HG02623 (cell line): ENCODE data around the gene UFC1.

Experiments used
- ATAC-seq: cut with Tn5 transposase; IDR thresholded peaks from one replicate; pipeline ENCODE4 v1.9.1; 2021; ENCODE audit warnings: moderate library complexity; ENCODE audit not compliant: unreplicated experiment

Gene UFC1

GRCh38 chr1:161168906-161169305, 15.1 kb downstream of the UFC1 start:
- no peak for ATAC-seq

- ATAC-seq = no peak
Observed at GRCh38 chr1:161171191-161171590, 17.4 kb downstream of the UFC1 start.

GRCh38 chr1:161171696-161172095, 17.9 kb downstream of the UFC1 start:
- ATAC-seq = no peak

GRCh38 chr1:161172349-161172748, 18.6 kb downstream of the UFC1 start:
- ATAC-seq = no peak

GRCh38 chr1:161172776-161173376, 19.1 kb downstream of the UFC1 start:
- ATAC-seq = no peak

DNA sequence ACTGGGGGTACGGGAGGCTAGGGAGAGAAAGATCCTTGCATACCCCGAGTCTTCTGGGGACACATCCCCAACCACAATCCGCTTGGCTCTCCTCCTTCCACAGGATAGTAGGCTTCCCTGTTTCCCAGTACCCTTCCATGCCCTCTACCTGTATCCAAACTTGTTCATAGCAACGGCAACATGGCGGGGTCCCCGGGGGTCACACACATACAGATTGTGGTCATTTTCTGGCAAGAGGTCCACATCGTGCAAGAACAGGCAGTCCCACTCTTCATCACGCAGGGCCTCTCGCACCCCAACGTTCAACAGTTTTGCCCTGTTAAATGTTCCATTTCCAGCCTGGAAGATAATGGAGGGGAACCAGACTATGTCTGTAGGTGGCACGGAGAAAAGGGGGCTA, 19.9 kb downstream of the UFC1 start:
- no peak for ATAC-seq

GRCh38 chr1:161174911-161175310, 21.1 kb downstream of the UFC1 start:
- ATAC-seq = no peak

GRCh38 chr1:161175771-161176453, 22.1 kb downstream of the UFC1 start:
- ATAC-seq = no peak

GRCh38 chr1:161176468-161177111, 22.8 kb downstream of the UFC1 start:
- ATAC-seq = no peak

- ATAC-seq = peak; percentile 71
Observed at GRCh38 chr1:161177112-161177935, 23.5 kb downstream of the UFC1 start, which contains the start of gene B4GALT3. Gene B4GALT3 (minus strand): TSS chr1:161177507. CDS start chr1:161176060, 1,447 bp downstream.

DNA sequence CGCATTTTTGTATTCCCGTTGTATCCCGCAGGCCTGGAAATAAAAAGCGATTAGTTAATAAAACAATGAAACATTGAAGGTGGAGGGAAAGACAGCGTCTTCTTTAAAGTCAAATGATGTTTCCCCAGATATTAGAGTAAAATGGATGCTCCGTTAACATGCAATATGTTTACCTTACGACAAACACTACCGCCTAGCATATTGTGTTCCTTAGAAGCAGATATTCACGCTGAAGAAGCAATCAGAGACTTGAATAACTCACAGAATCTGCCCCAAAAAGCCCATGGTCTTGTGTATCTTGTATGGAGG, 24.1 kb downstream of the UFC1 start:
- ATAC-seq = no peak

GRCh38 chr1:161179698-161180097, 25.9 kb downstream of the UFC1 start:
- no peak for ATAC-seq

DNA sequence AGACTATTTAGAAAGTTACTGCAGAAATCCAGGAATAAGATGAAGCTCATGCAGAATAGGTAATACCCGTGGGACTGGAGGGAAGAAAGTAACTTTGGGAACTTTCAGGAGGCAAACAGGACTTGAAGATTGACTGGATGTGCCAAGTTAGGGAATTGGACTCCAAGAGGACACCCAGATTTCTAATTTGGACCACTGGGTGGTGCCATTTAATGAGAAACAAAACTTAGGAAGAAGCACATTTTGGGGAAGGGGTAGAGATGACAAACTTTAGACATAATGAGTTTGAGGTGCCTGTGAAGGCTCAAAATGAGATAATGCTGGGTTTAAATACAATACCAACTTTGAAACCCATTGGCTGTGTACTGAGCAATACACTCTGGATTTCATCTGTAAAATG, 26.9 kb downstream of the UFC1 start:
- ATAC-seq = no peak

GRCh38 chr1:161182214-161182613, 28.4 kb downstream of the UFC1 start:
- peak; percentile 27 for ATAC-seq

DNA sequence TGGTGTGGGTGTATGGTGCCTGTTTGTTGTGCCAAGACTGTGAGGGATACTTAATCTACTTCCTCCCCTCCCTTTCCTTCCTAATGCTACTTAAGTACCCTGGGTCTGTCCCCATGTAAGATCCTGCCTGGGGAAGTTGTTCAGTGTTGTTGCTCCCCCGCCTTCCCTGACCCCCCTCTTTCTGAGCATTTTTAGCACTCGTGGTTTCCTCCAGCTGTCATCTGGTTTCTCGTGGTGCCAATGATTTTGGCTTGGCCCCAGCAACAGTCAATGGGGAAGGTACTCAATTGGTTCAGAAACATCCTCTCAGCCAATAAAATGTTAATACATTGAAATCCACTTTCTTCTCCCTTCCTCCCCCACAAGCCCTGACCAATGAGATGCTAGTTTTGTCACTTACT, 31.5 kb downstream of the UFC1 start:
- peak; percentile 44 for ATAC-seq

DNA sequence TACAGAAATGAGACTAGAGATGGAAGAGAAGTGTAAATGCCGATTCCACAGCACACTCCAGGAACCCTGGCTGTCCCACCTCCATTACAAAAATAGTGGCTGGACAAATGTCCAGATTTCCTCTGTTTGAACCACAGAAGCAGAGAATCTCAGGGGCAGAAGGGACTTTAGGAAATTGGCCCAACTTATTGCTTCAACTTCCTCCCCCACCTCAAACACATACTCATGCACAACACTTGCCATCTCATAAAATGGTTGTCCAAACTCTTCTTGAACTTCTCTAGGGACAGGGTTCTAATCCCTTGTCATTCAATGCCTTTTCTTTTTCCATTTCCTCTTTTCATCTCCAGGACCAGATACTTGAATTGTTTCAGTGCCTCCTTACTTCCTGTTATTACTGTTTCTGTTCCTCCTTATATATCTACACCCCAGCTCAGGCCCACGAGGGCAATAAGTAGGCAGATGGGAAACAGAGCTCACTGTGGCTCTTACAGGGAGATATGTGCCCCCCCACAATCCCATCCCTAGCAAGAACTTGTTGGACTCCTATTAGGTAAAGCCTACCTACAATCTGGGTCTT, 32.0 kb downstream of the UFC1 start:
- ATAC-seq = no peak

- no peak for ATAC-seq
Observed at GRCh38 chr1:161187311-161187710, 33.5 kb downstream of the UFC1 start.

DNA sequence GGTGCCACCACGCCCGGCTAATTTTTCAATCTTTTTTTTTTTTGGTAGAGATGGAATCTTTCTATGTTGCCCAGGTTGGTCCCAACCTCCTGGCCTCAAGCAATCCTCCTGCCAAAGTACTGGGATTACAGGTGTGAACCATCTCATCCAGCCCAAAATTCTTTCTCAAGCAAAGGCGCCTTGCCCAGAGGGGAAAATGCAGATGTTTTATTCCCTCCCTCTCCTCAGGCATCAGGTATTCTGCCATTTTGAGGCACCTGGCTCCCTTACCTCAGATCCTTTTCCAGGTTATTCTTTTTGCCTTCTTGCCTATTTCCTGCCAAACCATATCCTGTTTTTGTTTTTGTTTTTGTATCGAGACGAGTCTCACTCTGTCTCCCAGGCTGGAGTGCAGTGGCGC, 34.6 kb downstream of the UFC1 start:
- ATAC-seq = no peak

GRCh38 chr1:161189036-161189435, 35.3 kb downstream of the UFC1 start:
- ATAC-seq = no peak

DNA sequence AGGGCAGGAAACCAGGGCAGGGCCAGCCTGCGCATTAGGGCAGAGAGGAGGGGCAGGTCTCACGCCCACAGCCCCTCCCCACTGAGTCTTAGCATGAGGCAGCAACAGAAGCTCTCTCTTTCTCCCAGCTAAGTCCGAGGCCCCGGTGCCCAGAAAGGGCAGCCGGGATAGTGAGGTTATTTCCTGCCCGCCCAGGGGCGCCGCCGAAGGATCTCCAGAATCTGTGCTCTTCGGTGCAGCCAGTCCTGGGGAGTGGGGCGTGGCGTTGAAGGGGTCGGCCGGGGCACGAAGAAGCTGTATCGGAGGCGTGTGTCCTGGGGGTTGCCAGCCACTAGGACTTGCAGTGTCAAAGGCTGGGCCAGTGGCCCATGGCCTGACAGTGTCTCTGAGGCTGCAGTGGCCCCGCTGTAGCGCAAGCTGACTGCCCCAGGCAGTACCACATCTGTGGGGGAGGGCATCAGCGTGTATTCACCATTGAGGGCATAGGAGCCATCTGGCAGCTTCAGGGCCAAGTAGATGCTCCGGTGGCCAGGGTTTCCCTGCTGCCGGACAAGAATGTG, 37.3 kb downstream of the UFC1 start:
- ATAC-seq = no peak

DNA sequence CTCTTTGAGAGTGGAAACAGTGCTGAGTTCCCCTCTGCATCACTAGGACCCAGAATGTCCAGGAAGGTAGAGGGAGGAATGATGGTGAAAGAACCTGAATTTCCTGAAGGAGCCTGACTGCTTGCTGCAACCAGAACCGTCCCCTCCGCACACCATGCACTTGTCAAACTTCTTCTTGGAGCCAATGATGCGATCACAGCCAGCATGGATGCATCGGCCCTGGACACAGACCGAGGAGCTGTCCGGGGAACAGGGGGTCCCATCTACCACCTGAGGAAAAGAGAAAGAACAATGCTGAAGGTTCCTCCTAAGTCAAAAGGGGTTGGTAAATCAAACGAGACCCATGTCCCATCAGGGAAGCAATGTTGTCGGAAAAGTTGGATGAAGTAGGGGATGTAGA, 38.2 kb downstream of the UFC1 start:
- ATAC-seq = no peak
